Adipocyte (in vitro differentiated cells): ENCODE results near the gene CLIC5.
A peak's percentile ranks its signal among the peaks of the same experiment; 100 is the strongest.

Source experiments
- DNase-seq: peaks from one replicate; pipeline ENCODE4 v3.0.0-alpha.2; 2015; ENCODE audit warnings: low read depth
- H3K27me3 ChIP-seq: replicated peaks from 2 replicates; pipeline ENCODE4 v1.7.0; 2013; ENCODE audit warnings: mild to moderate bottlenecking, low read length, moderate library complexity; ENCODE audit not compliant: control insufficient read depth, insufficient read depth
- H3K36me3 ChIP-seq: 2 replicates; pipeline ENCODE4 v1.7.0; 2013; ENCODE audit warnings: low read length, mild to moderate bottlenecking, moderate library complexity; ENCODE audit not compliant: control insufficient read depth, insufficient read depth, severe bottlenecking
- H3K4me1 ChIP-seq: 2 replicates; pipeline ENCODE4 v1.7.0; 2013; ENCODE audit warnings: mild to moderate bottlenecking, low read length, moderate library complexity; ENCODE audit not compliant: control insufficient read depth, insufficient read depth
- H3K4me3 ChIP-seq: 2 replicates; pipeline ENCODE4 v1.7.0; 2013; ENCODE audit warnings: mild to moderate bottlenecking, low read length, moderate library complexity
- H3K9ac ChIP-seq: 2 replicates; pipeline ENCODE4 v1.7.0; 2013; ENCODE audit warnings: mild to moderate bottlenecking, low read length, moderate library complexity
- H3K9me3 ChIP-seq: 2 replicates; pipeline ENCODE4 v1.7.0; 2013; ENCODE audit warnings: mild to moderate bottlenecking, low read length, moderate library complexity; ENCODE audit not compliant: control insufficient read depth

CLIC5 gene

GRCh38 chr6:45901767-45902650, 113.7 kb downstream of the CLIC5 start:
- no peaks in the 10 kb centered on the region for H3K27me3 ChIP-seq
- no peak overlapping the region for H3K4me3 ChIP-seq
- no peaks in the 10 kb centered on the region for H3K9me3 ChIP-seq
- H3K36me3 ChIP-seq, result no peaks in the 10 kb centered on the region
- H3K9ac ChIP-seq, result no peak overlapping the region
- peaks cover 31% of the 10 kb centered on the region for H3K4me1 ChIP-seq
- DNase-seq, result no peak

GRCh38 chr6:45900808-45901752, 114.6 kb downstream of the CLIC5 start:
- H3K9me3 ChIP-seq, result no peaks in the 10 kb centered on the region
- H3K36me3 ChIP-seq, result no peaks in the 10 kb centered on the region
- DNase-seq, result peak; percentile 82
- no peaks in the 10 kb centered on the region for H3K27me3 ChIP-seq
- no peak overlapping the region for H3K4me3 ChIP-seq
- peak overlapping the region; percentile 8 for H3K9ac ChIP-seq
- peaks cover 40% of the 10 kb centered on the region for H3K4me1 ChIP-seq

GRCh38 chr6:45899683-45899946, 116.0 kb downstream of the CLIC5 start:
- no peak for DNase-seq
- Histone ChIP-seq H3K9ac (no peak overlapping the region), H3K27me3 (no peaks in the 10 kb centered on the region), H3K9me3 (no peaks in the 10 kb centered on the region), H3K36me3 (no peaks in the 10 kb centered on the region), H3K4me1 (peaks cover 40% of the 10 kb centered on the region), H3K4me3 (no peak overlapping the region)

GRCh38 chr6:45898941-45899682, 116.5 kb downstream of the CLIC5 start:
- peaks cover 40% of the 10 kb centered on the region for H3K4me1 ChIP-seq
- no peaks in the 10 kb centered on the region for H3K36me3 ChIP-seq
- no peak overlapping the region for H3K9ac ChIP-seq
- DNase-seq, result no peak
- H3K4me3 ChIP-seq, result no peak overlapping the region
- no peaks in the 10 kb centered on the region for H3K27me3 ChIP-seq
- no peaks in the 10 kb centered on the region for H3K9me3 ChIP-seq

GRCh38 chr6:45896783-45897441, 118.7 kb downstream of the CLIC5 start:
- peaks cover 40% of the 10 kb centered on the region for H3K4me1 ChIP-seq
- DNase-seq, result peak; percentile 85
- H3K27me3 ChIP-seq, result no peaks in the 10 kb centered on the region
- no peak overlapping the region for H3K9ac ChIP-seq
- no peaks in the 10 kb centered on the region for H3K9me3 ChIP-seq
- H3K36me3 ChIP-seq, result no peaks in the 10 kb centered on the region
- no peak overlapping the region for H3K4me3 ChIP-seq

GRCh38 chr6:45895569-45895968, 120.1 kb downstream of the CLIC5 start:
- H3K9me3 ChIP-seq, result no peaks in the 10 kb centered on the region
- no peak for DNase-seq

GRCh38 chr6:45892696-45893245, 122.9 kb downstream of the CLIC5 start:
- no peak overlapping the region for H3K4me3 ChIP-seq
- no peak for DNase-seq
- no peaks in the 10 kb centered on the region for H3K36me3 ChIP-seq
- H3K27me3 ChIP-seq, result no peaks in the 10 kb centered on the region
- no peak overlapping the region for H3K9ac ChIP-seq
- H3K4me1 ChIP-seq, result peaks cover 13% of the 10 kb centered on the region
- H3K9me3 ChIP-seq, result no peaks in the 10 kb centered on the region

More at GRCh38 chr6:45895569-45895968, 120.1 kb downstream of the CLIC5 start:
- H3K36me3 ChIP-seq, result no peaks in the 10 kb centered on the region
- no peak overlapping the region for H3K9ac ChIP-seq
- H3K4me3 ChIP-seq, result no peak overlapping the region
- H3K4me1 ChIP-seq, result peaks cover 28% of the 10 kb centered on the region
- no peaks in the 10 kb centered on the region for H3K27me3 ChIP-seq

- Histone ChIP-seq H3K4me3 (no peak overlapping the region), H3K9me3 (no peaks in the 10 kb centered on the region), H3K27me3 (no peaks in the 10 kb centered on the region), H3K36me3 (no peaks in the 10 kb centered on the region), H3K4me1 (peaks cover 10% of the 10 kb centered on the region), H3K9ac (no peak overlapping the region)
- DNase-seq, result no peak
Measured at GRCh38 chr6:45892196-45892595, 123.5 kb downstream of the CLIC5 start.

GRCh38 chr6:45886776-45887175, 128.9 kb downstream of the CLIC5 start:
- H3K36me3 ChIP-seq, result no peaks in the 10 kb centered on the region
- H3K4me3 ChIP-seq, result no peak overlapping the region
- DNase-seq, result no peak
- no peaks in the 10 kb centered on the region for H3K9me3 ChIP-seq
- no peaks in the 10 kb centered on the region for H3K4me1 ChIP-seq
- no peak overlapping the region for H3K9ac ChIP-seq
- peaks cover 4% of the 10 kb centered on the region for H3K27me3 ChIP-seq

GRCh38 chr6:45884336-45884735, 131.3 kb downstream of the CLIC5 start:
- no peaks in the 10 kb centered on the region for H3K36me3 ChIP-seq
- peaks cover 17% of the 10 kb centered on the region for H3K4me1 ChIP-seq
- H3K9ac ChIP-seq, result no peak overlapping the region
- H3K27me3 ChIP-seq, result peaks cover 4% of the 10 kb centered on the region
- H3K4me3 ChIP-seq, result no peak overlapping the region
- H3K9me3 ChIP-seq, result no peaks in the 10 kb centered on the region
- no peak for DNase-seq
